Mononuclear cell (primary cell): ENCODE data around the gene NKPD1. TPM values are rescaled to one million over a fixed set of nuclear protein-coding genes. Genes with fewer than 3 reads are reported as not detected.

Source experiments
- total RNA-seq: library from RNA; depleted of rRNA; stranded (reverse); fragments of >200 nt; gene quantifications from one replicate; pipeline ENCODE4 v1.2.3, GENCODE V29; 2012

Gene NKPD1
- total RNA-seq, 1 donor, result 0.84 TPM

Other genes with a start within 250 kb of the NKPD1 start
- not detected for gene APOC1, start 246.4 kb downstream of the NKPD1 start, total RNA-seq
- not detected for gene APOC4, start 218.7 kb downstream of the NKPD1 start, total RNA-seq
- not detected for gene APOC2, start 214.9 kb downstream of the NKPD1 start, total RNA-seq
- 29.1 TPM for gene CLPTM1, start 205.6 kb downstream of the NKPD1 start, total RNA-seq
- 42.9 TPM for gene RELB, start 159.5 kb downstream of the NKPD1 start, total RNA-seq
- 49.4 TPM for gene CLASRP, start 121.9 kb downstream of the NKPD1 start, total RNA-seq
- 1.2 TPM for gene ZNF296, start 84.5 kb downstream of the NKPD1 start, total RNA-seq
- 4.1 TPM for gene GEMIN7, start 81.7 kb downstream of the NKPD1 start, total RNA-seq
- gene PPP1R37, start 67.8 kb downstream of the NKPD1 start, total RNA-seq, result 14.0 TPM
- gene TRAPPC6A, start 17.3 kb upstream of the NKPD1 start, total RNA-seq, result 30.9 TPM
- gene BLOC1S3, start 17.8 kb upstream of the NKPD1 start, total RNA-seq, result 7.3 TPM
- gene EXOC3L2, start 84.4 kb upstream of the NKPD1 start, total RNA-seq, result 0.31 TPM
- gene MARK4, start 90.3 kb upstream of the NKPD1 start, total RNA-seq, result 12.9 TPM
- not detected for gene CKM, start 161.9 kb upstream of the NKPD1 start, total RNA-seq
- 0.21 TPM for gene KLC3, start 179.8 kb upstream of the NKPD1 start, total RNA-seq
- gene ERCC2, start 209.6 kb upstream of the NKPD1 start, total RNA-seq, result 4.2 TPM
- gene PPP1R13L, start 244.1 kb upstream of the NKPD1 start, total RNA-seq, result 0.52 TPM
- 0.10 TPM for gene POLR1G, start 245.7 kb upstream of the NKPD1 start, total RNA-seq